ENCODE measurements around the gene PCED1B. TPM values are rescaled to one million over a fixed set of nuclear protein-coding genes. Genes with fewer than 3 reads are reported as not detected.

Gene PCED1B
- total and polyA plus RNA-seq, 9 donors, result 0.22 to 0.94 (median 0.53) TPM

GRCh38 chr12:47088021-47088944, 8.9 kb downstream of the PCED1B start:
- WGBS (ENCODE audit: insufficient coverage), result 66% methylated on average over 2 of the region's 7 CpGs
- no peak overlapping the region for H3K4me3 ChIP-seq (ENCODE audit: low read length)
- DNase-seq, result no peak

DNA sequence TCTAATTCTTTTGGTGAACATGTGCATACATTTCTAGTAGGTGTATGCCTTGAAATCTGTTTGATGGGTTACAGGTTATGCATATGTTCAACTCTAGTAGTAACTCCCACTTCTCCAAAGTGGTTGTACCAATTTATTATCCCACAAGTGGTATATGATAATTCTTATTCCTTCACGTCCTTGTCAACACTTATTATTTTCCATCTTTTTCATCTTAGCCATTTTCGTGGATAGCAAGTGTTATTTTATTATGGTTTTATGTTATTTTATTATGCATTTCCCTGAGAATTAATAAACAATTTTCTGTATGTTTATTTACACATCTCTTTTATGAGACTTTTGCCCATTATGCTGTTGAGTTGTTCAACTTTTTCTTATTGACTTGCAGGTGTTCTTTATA, 11.6 kb downstream of the PCED1B start:
- no CpG with 5 or more reads among the region's 2 CpGs for WGBS (ENCODE audit: insufficient coverage)
- DNase-seq, result no peak
- Histone ChIP-seq H3K27ac (ENCODE audit: low read length) (no peak overlapping the region), H3K4me3 (ENCODE audit: low read length) (no peak overlapping the region), H3K27me3 (ENCODE audit: control insufficient read depth, insufficient read depth, low read length) (no peaks in the 10 kb centered on the region), H3K9me3 (replicated peaks; ENCODE audit: control insufficient read depth, low read depth, low read length) (no peaks in the 10 kb centered on the region), H3K36me3 (ENCODE audit: control insufficient read depth, insufficient read depth, low read length) (no peaks in the 10 kb centered on the region), H3K4me1 (ENCODE audit: control insufficient read depth, insufficient read depth, low read length) (no peaks in the 10 kb centered on the region)

More at GRCh38 chr12:47088021-47088944, 8.9 kb downstream of the PCED1B start:
- no peaks in the 10 kb centered on the region for H3K27me3 ChIP-seq (ENCODE audit: control insufficient read depth, insufficient read depth, low read length)
- no peaks in the 10 kb centered on the region for H3K36me3 ChIP-seq (ENCODE audit: control insufficient read depth, insufficient read depth, low read length)
- H3K4me1 ChIP-seq (ENCODE audit: control insufficient read depth, insufficient read depth, low read length), result no peaks in the 10 kb centered on the region
- H3K27ac ChIP-seq (ENCODE audit: low read length), result no peak overlapping the region
- H3K9me3 ChIP-seq (replicated peaks; ENCODE audit: control insufficient read depth, low read depth, low read length), result no peaks in the 10 kb centered on the region

- Histone ChIP-seq H3K27me3 (ENCODE audit: control insufficient read depth, insufficient read depth, low read length) (no peaks in the 10 kb centered on the region), H3K36me3 (ENCODE audit: control insufficient read depth, insufficient read depth, low read length) (no peaks in the 10 kb centered on the region), H3K4me1 (ENCODE audit: control insufficient read depth, insufficient read depth, low read length) (no peaks in the 10 kb centered on the region), H3K9me3 (replicated peaks; ENCODE audit: control insufficient read depth, low read depth, low read length) (no peaks in the 10 kb centered on the region), H3K4me3 (ENCODE audit: low read length) (no peak overlapping the region), H3K27ac (ENCODE audit: low read length) (no peak overlapping the region)
- WGBS (ENCODE audit: insufficient coverage), result no CpG with 5 or more reads among the region's 4 CpGs
- no peak for DNase-seq
Measured at GRCh38 chr12:47094804-47095203, 15.4 kb downstream of the PCED1B start.

GRCh38 chr12:47095446-47096236, 16.2 kb downstream of the PCED1B start:
- no peak overlapping the region for H3K27ac ChIP-seq (ENCODE audit: low read length)
- H3K4me1 ChIP-seq (ENCODE audit: control insufficient read depth, insufficient read depth, low read length), result no peaks in the 10 kb centered on the region
- no peaks in the 10 kb centered on the region for H3K36me3 ChIP-seq (ENCODE audit: control insufficient read depth, insufficient read depth, low read length)
- no peaks in the 10 kb centered on the region for H3K9me3 ChIP-seq (replicated peaks; ENCODE audit: control insufficient read depth, low read depth, low read length)
- WGBS (ENCODE audit: insufficient coverage), result no CpG with 5 or more reads among the region's 3 CpGs
- no peak overlapping the region for H3K4me3 ChIP-seq (ENCODE audit: low read length)
- H3K27me3 ChIP-seq (ENCODE audit: control insufficient read depth, insufficient read depth, low read length), result no peaks in the 10 kb centered on the region
- no peak for DNase-seq

GRCh38 chr12:47097276-47097896, 18.0 kb downstream of the PCED1B start:
- Histone ChIP-seq H3K36me3 (ENCODE audit: control insufficient read depth, insufficient read depth, low read length) (no peaks in the 10 kb centered on the region), H3K9me3 (replicated peaks; ENCODE audit: control insufficient read depth, low read depth, low read length) (no peaks in the 10 kb centered on the region), H3K27ac (ENCODE audit: low read length) (no peak overlapping the region), H3K4me1 (ENCODE audit: control insufficient read depth, insufficient read depth, low read length) (no peaks in the 10 kb centered on the region), H3K4me3 (ENCODE audit: low read length) (no peak overlapping the region), H3K27me3 (ENCODE audit: control insufficient read depth, insufficient read depth, low read length) (no peaks in the 10 kb centered on the region)
- no peak for DNase-seq
- 93% methylated on average over 4 of the region's 7 CpGs for WGBS (ENCODE audit: insufficient coverage)

DNA sequence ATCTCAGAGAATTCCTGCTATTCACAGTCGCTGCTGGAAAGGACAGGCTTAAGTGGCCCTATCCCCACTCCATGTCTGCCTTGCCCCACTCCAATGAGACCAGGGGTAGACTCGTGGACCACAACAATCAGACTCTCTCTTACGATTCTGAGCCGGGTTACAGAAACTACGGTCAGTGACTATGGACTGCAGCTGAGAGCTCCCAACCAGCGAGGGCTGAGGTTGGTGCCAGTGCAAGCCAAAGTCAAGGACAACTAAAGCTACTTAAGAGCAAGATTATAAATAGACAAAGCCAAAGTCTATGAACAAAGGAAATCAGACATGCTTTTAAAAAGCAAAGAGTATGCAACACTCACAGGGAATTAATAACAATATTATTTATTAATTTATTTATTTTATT, 18.7 kb downstream of the PCED1B start:
- H3K27ac ChIP-seq (ENCODE audit: low read length), result no peak overlapping the region
- H3K36me3 ChIP-seq (ENCODE audit: control insufficient read depth, insufficient read depth, low read length), result no peaks in the 10 kb centered on the region
- WGBS (ENCODE audit: insufficient coverage), result 100% methylated on average over 2 of the region's 6 CpGs
- DNase-seq, result no peak
- H3K4me1 ChIP-seq (ENCODE audit: control insufficient read depth, insufficient read depth, low read length), result no peaks in the 10 kb centered on the region
- H3K27me3 ChIP-seq (ENCODE audit: control insufficient read depth, insufficient read depth, low read length), result no peaks in the 10 kb centered on the region
- H3K9me3 ChIP-seq (replicated peaks; ENCODE audit: control insufficient read depth, low read depth, low read length), result no peaks in the 10 kb centered on the region
- no peak overlapping the region for H3K4me3 ChIP-seq (ENCODE audit: low read length)

- Histone ChIP-seq H3K4me1 (ENCODE audit: control insufficient read depth, insufficient read depth, low read length) (no peaks in the 10 kb centered on the region), H3K27me3 (ENCODE audit: control insufficient read depth, insufficient read depth, low read length) (no peaks in the 10 kb centered on the region), H3K9me3 (replicated peaks; ENCODE audit: control insufficient read depth, low read depth, low read length) (no peaks in the 10 kb centered on the region), H3K27ac (ENCODE audit: low read length) (no peak overlapping the region), H3K4me3 (ENCODE audit: low read length) (no peak overlapping the region), H3K36me3 (ENCODE audit: control insufficient read depth, insufficient read depth, low read length) (no peaks in the 10 kb centered on the region)
- WGBS (ENCODE audit: insufficient coverage), result no CpG with 5 or more reads among the region's 2 CpGs
- no peak for DNase-seq
Measured at GRCh38 chr12:47099610-47100009, 20.2 kb downstream of the PCED1B start.

DNA sequence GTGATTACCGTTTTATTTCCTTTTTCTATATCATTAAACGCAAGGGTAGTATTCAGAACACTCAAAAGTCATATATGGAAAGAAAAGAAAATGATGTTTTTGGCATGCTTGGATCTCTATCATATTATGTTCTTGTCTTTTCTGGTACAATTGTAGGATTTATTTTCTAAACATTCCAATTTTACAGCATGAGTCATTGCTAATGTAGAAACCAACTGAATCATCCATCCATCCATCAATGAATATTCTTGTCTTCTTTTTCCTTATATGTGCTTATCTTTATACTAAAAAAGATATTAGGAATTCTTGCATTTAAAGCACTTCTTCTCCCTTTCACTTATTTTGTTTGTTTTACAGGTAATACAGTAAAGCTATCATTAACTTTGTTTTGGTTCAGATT, 20.7 kb downstream of the PCED1B start:
- H3K4me3 ChIP-seq (ENCODE audit: low read length), result no peak overlapping the region
- H3K4me1 ChIP-seq (ENCODE audit: control insufficient read depth, insufficient read depth, low read length), result no peaks in the 10 kb centered on the region
- no peaks in the 10 kb centered on the region for H3K27me3 ChIP-seq (ENCODE audit: control insufficient read depth, insufficient read depth, low read length)
- H3K36me3 ChIP-seq (ENCODE audit: control insufficient read depth, insufficient read depth, low read length), result no peaks in the 10 kb centered on the region
- H3K9me3 ChIP-seq (replicated peaks; ENCODE audit: control insufficient read depth, low read depth, low read length), result no peaks in the 10 kb centered on the region
- WGBS (ENCODE audit: insufficient coverage), result no CpG with 5 or more reads among the region's 2 CpGs
- no peak overlapping the region for H3K27ac ChIP-seq (ENCODE audit: low read length)
- no peak for DNase-seq

- Histone ChIP-seq H3K27ac (ENCODE audit: low read length) (no peak overlapping the region), H3K27me3 (ENCODE audit: control insufficient read depth, insufficient read depth, low read length) (no peaks in the 10 kb centered on the region), H3K9me3 (replicated peaks; ENCODE audit: control insufficient read depth, low read depth, low read length) (no peaks in the 10 kb centered on the region), H3K4me3 (ENCODE audit: low read length) (no peak overlapping the region), H3K36me3 (ENCODE audit: control insufficient read depth, insufficient read depth, low read length) (no peaks in the 10 kb centered on the region), H3K4me1 (ENCODE audit: control insufficient read depth, insufficient read depth, low read length) (no peaks in the 10 kb centered on the region)
- DNase-seq, result no peak
- WGBS (ENCODE audit: insufficient coverage), result no CpG with 5 or more reads among the region's 4 CpGs
Measured at GRCh38 chr12:47102406-47102805, 23.0 kb downstream of the PCED1B start.
